Smooth muscle cell (in vitro differentiated cells): ENCODE data around the gene PRDM12. TPM values are rescaled to one million over a fixed set of nuclear protein-coding genes. Genes with fewer than 3 reads are reported as not detected.

Experiments
- DNase-seq: peaks from one replicate; lab custom pipeline; 2025; ENCODE audit not compliant: unreplicated experiment; lab: John Stamatoyannopoulos, UW
- H2AFZ ChIP-seq: fragments of 200-600 bp; sonication (generic); 2 replicates; pipeline ENCODE4 v1.6.0; 2016; ENCODE audit warnings: antibody characterized with exemption, low read depth, mild to moderate bottlenecking
- H3F3A ChIP-seq: fragments of 200-600 bp; sonication (generic); 2 replicates; pipeline ENCODE4 v1.6.0; 2017; ENCODE audit warnings: antibody characterized with exemption, low read depth
- H3K27ac ChIP-seq: fragments of 200-600 bp; sonication (generic); 2 replicates; pipeline ENCODE4 v1.5.1; 2016; ENCODE audit warnings: low read depth, mild to moderate bottlenecking
- H3K27me3 ChIP-seq: fragments of 200-600 bp; sonication (generic); 2 replicates; pipeline ENCODE4 v1.6.1; 2016; ENCODE audit warnings: low read depth, mild to moderate bottlenecking
- H3K36me3 ChIP-seq: fragments of 200-600 bp; sonication (generic); 2 replicates; pipeline ENCODE4 v1.5.1; 2016; ENCODE audit warnings: low read depth
- H3K4me1 ChIP-seq: fragments of 200-600 bp; sonication (generic); 2 replicates; pipeline ENCODE4 v1.5.1; 2016; ENCODE audit warnings: low read depth
- H3K4me2 ChIP-seq: fragments of 200-600 bp; sonication (generic); 2 replicates; pipeline ENCODE4 v1.6.0; 2016; ENCODE audit warnings: mild to moderate bottlenecking
- H3K4me3 ChIP-seq: fragments of 200-600 bp; sonication (generic); 2 replicates; pipeline ENCODE4 v1.5.1; 2016; ENCODE audit warnings: mild to moderate bottlenecking
- H3K79me2 ChIP-seq: fragments of 200-600 bp; sonication (generic); 2 replicates; pipeline ENCODE4 v1.6.0; 2016; ENCODE audit warnings: low read depth, mild to moderate bottlenecking
- H3K9ac ChIP-seq: fragments of 200-600 bp; sonication (generic); 2 replicates; pipeline ENCODE4 v1.6.0; 2016; ENCODE audit warnings: low read depth
- H3K9me3 ChIP-seq: fragments of 200-600 bp; sonication (generic); replicated peaks from 2 replicates; pipeline ENCODE4 v1.5.1; 2016; ENCODE audit warnings: low read depth
- H4K20me1 ChIP-seq: fragments of 200-600 bp; sonication (generic); 2 replicates; pipeline ENCODE4 v1.6.0; 2016; ENCODE audit warnings: low read depth
- WGBS: methylation state at CpG from one replicate; pipeline ENCODE4 v1.1.7; 2016; ENCODE audit warnings: low lambda C conversion rate; 5-methylcytosine and 5-hydroxymethylcytosine counted together
- polyA plus RNA-seq: library from polyadenylated mRNA; unstranded; fragments of >200 nt; fragmentation: Nextera tagmentation; extraction: Ambion mirVana; gene quantifications from 2 replicates; pipeline ENCODE4 v1.2.1, GENCODE V29; 2016
- total RNA-seq: library from RNA; depleted of rRNA; stranded (reverse); fragments of >200 nt; gene quantifications from 2 replicates; pipeline ENCODE4 v1.2.3, GENCODE V29; 2014
- TF ChIP-seq, protein P1 (sequence below): fragments of 200-600 bp; sonication (generic); IDR thresholded peaks from 2 replicates; pipeline ENCODE4 v1.5.1; 2017; ENCODE audit warnings: borderline replicate concordance, mild to moderate bottlenecking, antibody characterized with exemption; ENCODE audit not compliant: insufficient read depth, poor library complexity, severe bottlenecking

The PRDM12 gene
- total and polyA plus RNA-seq, 2 experiments from 2014 or later: not detected

DNA sequence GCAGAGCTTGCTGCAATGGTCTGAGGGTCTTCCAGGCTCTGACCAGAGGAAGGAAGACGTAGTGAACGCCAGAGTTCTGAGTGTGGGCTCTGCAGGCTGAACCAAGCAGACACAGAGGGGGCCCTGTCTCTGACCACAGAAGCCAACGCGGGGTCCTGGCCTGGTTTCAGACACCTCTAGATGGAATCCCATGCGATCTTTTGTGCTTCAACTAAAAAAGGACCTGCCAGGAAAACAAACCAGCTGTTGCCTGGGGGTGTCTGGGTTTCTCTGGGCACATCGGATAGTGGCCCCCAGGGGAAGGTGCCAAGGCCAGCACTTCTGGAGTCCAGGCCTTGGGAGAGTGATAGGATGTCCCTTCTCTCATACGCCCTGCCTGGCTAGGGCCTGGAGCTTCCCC lies 12.9 kb downstream of the PRDM12 start:
- no peak overlapping the region for H3K9ac ChIP-seq
- TF ChIP-seq, protein P1, sequence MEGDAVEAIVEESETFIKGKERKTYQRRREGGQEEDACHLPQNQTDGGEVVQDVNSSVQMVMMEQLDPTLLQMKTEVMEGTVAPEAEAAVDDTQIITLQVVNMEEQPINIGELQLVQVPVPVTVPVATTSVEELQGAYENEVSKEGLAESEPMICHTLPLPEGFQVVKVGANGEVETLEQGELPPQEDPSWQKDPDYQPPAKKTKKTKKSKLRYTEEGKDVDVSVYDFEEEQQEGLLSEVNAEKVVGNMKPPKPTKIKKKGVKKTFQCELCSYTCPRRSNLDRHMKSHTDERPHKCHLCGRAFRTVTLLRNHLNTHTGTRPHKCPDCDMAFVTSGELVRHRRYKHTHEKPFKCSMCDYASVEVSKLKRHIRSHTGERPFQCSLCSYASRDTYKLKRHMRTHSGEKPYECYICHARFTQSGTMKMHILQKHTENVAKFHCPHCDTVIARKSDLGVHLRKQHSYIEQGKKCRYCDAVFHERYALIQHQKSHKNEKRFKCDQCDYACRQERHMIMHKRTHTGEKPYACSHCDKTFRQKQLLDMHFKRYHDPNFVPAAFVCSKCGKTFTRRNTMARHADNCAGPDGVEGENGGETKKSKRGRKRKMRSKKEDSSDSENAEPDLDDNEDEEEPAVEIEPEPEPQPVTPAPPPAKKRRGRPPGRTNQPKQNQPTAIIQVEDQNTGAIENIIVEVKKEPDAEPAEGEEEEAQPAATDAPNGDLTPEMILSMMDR: no peak
- no peaks in the 10 kb centered on the region for H3K9me3 ChIP-seq
- H4K20me1 ChIP-seq: no peaks in the 10 kb centered on the region
- H3K4me3 ChIP-seq: no peak overlapping the region
- no peak overlapping the region for H3K4me2 ChIP-seq
- no peaks in the 10 kb centered on the region for H3K4me1 ChIP-seq
- 88% methylated on average over 7 of the region's 7 CpGs for WGBS
- H3K27me3 ChIP-seq: peaks cover 23% of the 10 kb centered on the region
- no peak overlapping the region for H3K27ac ChIP-seq
- no peaks in the 10 kb centered on the region for H3F3A ChIP-seq
- no peak for DNase-seq
- no peak overlapping the region for H2AFZ ChIP-seq
- no peaks in the 10 kb centered on the region for H3K36me3 ChIP-seq
- no peaks in the 10 kb centered on the region for H3K79me2 ChIP-seq

DNA sequence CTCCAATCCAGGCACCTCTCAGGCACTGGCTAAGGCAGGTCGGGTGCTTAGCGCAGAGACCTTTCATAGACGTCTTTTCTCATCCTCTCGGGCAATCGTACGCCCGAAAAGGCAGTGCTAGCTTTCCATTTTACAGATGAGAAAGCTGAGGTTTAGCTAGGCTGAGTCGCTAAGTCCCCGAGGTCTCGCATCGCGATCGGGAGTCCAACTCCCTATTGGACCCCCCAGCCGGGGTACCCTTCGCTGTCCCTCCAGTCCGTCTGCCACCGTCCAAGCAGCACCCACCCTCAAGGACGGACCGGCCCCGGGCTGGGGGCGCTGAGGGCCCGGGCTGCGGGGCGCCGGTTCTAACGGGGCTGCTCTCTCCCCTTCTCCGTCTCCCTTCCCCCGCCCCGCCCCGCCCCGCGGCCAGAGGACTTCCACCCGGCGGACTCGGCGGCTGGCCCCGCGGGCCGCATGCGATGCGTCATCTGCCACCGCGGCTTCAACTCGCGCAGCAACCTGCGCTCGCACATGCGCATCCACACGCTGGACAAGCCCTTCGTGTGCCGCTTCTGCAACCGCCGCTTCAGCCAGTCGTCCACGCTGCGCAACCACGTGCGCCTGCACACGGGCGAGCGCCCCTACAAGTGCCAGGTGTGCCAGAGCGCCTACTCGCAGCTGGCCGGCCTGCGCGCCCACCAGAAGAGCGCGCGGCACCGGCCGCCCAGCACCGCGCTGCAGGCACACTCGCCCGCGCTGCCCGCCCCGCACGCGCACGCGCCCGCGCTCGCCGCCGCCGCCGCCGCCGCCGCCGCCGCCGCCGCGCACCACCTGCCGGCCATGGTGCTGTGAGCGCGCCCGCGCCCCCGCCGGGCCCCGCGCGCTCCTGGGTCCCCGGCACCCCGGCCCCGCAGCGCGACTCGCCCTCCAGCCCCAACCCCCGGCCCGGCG lies 16.7 kb downstream of the PRDM12 start:
- H3F3A ChIP-seq: no peaks in the 10 kb centered on the region
- DNase-seq: peak; percentile 59
- no peak overlapping the region for H3K27ac ChIP-seq
- H4K20me1 ChIP-seq: no peaks in the 10 kb centered on the region
- H3K4me2 ChIP-seq: peak overlapping the region; percentile 97
- no peaks in the 10 kb centered on the region for H3K36me3 ChIP-seq
- no peaks in the 10 kb centered on the region for H3K9me3 ChIP-seq
- peak overlapping the region; percentile 87 for H2AFZ ChIP-seq
- no peaks in the 10 kb centered on the region for H3K79me2 ChIP-seq
- peak overlapping the region; percentile 59 for H3K4me3 ChIP-seq
- H3K27me3 ChIP-seq: peaks cover 23% of the 10 kb centered on the region
- TF ChIP-seq, protein P1: no peak
- no peaks in the 10 kb centered on the region for H3K4me1 ChIP-seq
- no peak overlapping the region for H3K9ac ChIP-seq
- 9% methylated on average over 51 of the region's 116 CpGs for WGBS

DNA sequence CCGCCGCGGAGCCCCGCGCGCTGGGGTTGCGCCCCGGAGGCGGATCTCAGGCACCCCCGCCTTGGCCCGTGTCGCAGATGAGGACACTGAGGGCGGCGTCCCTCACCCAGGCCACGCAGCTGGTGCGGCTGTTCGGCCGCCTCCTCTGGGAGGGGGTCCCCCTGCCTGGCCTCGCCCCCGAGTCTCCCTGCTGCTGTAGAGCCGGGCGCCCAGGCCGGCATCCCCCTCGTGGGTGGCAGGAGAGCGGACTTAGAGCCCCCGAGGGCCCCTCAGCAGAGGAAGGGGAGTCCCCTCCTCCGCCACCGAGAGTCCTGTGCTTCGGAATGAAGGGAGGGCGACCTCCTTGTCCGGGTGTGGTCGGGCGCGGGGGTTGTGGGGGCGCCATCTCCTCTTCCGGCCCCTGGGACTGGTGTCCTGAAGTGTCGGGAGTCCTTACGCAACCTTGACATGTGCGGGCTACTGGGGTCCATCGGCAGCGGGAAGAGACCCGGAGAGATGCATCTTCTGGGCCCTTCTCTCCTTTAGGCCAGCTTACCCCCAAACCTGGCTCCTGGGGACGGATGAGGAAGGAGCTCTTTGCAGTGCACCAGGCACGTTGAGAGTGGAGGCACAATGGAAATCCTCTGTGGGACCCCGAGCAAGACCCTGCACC lies 17.5 kb downstream of the PRDM12 start:
- peak overlapping the region; percentile 97 for H3K4me2 ChIP-seq
- no peak overlapping the region for H3K27ac ChIP-seq
- H3K9me3 ChIP-seq: no peaks in the 10 kb centered on the region
- H3K79me2 ChIP-seq: no peaks in the 10 kb centered on the region
- no peaks in the 10 kb centered on the region for H3K4me1 ChIP-seq
- TF ChIP-seq, protein P1: no peak
- WGBS: 4% methylated on average over 40 of the region's 45 CpGs
- H3K27me3 ChIP-seq: peaks cover 23% of the 10 kb centered on the region
- DNase-seq: no peak
- peak overlapping the region; percentile 59 for H3K4me3 ChIP-seq
- H4K20me1 ChIP-seq: no peaks in the 10 kb centered on the region
- H3K36me3 ChIP-seq: no peaks in the 10 kb centered on the region
- H3F3A ChIP-seq: no peaks in the 10 kb centered on the region
- H3K9ac ChIP-seq: no peak overlapping the region
- H2AFZ ChIP-seq: peak overlapping the region; percentile 92
